DMS114 treated with DMSO at 0.1 percent for 48 hours (cell line): Measurements from ENCODE around the gene TOX4.
A peak's percentile ranks its signal among the peaks of the same experiment; 100 is the strongest.
"Not testable (repeated sequence)": the region's sequence is repeated elsewhere in the genome, so short reads cannot be mapped to it uniquely, and the experiment has no call there.

Experiments used
- DNase-seq: peaks from one replicate; lab custom pipeline; 2025; ENCODE audit not compliant: unreplicated experiment; lab: John Stamatoyannopoulos, UW

Gene TOX4

DNA sequence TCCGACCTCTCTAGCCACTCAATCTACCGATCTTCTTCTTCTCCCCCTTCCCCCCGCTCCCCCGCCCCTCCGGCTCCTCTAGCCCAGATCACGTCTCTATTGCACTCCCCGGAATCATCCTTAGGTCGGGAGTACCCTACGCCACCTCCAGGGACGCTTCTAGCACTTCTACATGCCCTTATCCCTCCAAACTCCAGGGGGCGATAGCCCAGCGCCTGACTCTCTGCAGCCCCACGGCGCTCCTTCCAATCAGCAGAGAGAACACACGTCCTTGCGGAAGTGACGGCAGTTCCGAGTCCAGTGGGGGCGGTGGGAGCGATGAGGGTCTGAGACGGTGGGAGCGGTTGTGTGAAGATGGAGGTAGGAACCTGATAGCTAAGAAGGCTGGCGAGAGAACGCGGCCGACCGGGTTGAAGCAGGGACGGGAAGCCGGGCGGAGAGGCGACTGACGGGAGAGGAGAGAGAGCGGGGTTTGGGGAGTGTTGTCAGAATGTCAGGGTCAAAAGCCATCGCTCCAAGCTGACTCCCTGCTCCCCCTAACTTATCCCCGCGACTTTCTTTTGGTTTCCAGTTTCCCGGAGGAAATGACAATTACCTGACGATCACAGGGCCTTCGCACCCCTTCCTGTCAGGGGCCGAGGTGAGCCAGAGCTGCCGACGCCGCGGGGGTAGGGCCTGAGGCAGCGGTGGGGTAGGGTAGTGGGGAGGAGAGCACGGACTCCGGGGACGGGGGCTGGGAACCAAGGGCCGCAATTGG lies at the start of gene TOX4, which contains the start of gene RAB2B:
TSS of gene TOX4 (plus strand) at position 271 of the 757 bp plus-strand sequence. CDS start at position 355, 84 bp downstream.
TSS of gene RAB2B (minus strand) at position 35 of the 757 bp plus-strand sequence. CDS start 87 bp downstream, outside the sequence.
- peak; percentile 98 for DNase-seq

DNA sequence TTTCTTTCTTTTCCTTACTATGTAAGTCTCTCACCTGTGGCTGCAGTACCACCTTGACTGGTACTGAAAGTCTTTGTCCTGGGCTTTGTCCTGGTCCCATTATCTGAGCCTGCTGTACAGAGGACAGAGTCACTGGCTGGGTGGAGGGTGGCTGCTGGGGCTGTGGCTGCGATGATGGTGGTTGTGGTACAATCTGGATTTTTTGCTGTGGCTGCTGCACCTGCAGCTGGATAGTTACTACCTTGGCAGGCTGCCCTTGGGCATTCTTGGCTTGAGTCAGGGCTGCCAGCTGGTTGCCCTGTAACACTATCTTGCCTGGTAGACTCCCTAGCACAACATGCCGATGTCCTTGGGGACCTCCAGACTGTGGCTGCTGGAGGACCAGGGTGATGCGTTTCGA lies 48.1 kb upstream of the TOX4 start:
- no peak for DNase-seq

GRCh38 chr14:21431126-21431525 lies 45.9 kb upstream of the TOX4 start:
- DNase-seq, result no peak

- DNase-seq, result no peak
These were observed 40.4 kb upstream of the TOX4 start for GRCh38 chr14:21436567-21437062.

DNA sequence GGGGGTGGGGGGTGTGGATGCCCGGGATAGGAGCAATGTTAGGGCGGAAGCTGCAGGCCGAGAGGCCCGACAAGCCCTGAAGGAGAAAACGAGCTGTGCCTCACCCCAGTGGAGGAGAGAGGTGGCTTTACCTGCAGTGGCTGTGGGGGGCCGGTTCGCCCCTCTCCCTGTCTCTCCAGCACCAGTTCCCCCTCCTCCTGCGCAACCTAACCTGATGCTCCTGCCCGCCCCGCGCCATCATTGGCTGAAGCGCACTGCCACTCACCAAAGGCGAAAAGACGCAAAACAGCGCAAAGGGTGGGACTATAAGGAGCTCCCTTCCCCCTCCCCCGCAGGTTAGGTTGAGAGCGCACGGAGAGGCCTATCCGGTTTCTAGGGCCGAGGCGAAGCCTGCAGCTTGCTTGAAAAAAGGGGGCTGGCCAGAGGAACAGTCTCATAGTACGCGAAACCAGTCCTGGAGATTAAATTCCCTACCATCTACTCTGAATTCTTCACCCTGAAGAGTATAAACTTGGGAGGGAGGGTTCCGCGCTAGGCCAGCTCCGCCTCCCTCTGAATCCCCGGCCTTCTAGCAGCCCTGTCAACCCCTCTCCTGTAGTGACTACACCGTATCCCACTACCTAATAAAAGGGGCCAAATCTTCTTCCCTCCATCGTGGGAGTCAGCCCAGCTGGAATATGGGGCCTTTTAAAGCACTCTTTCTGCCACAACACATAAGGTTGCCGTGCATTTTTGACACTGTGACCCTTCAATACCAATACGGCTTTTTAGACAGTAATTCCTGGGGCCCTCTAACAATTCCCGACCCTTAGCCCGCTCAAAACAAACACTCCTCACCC lies 39.7 kb upstream of the TOX4 start:
- DNase-seq, result peak; percentile 90

- no peak for DNase-seq
These were observed 36.1 kb upstream of the TOX4 start for GRCh38 chr14:21440859-21441258.

- not testable (repeated sequence) for DNase-seq
These were observed 34.3 kb upstream of the TOX4 start for GRCh38 chr14:21442657-21443056.

DNA sequence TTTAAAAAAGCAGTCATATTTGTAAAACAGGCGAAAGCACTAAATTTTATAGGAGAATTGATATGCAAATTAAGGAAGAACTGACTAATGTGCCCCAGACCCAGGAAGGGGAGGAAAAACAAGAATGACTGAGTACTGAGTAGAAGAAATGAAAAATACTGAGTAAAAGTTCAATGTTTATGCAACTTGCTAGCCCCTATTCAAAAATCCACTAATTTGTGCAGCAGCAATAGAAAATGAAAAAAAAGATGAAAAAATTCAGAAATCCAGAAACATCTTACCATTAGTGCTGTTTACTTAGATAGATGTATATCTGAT lies 27.1 kb upstream of the TOX4 start:
- no peak for DNase-seq

DNA sequence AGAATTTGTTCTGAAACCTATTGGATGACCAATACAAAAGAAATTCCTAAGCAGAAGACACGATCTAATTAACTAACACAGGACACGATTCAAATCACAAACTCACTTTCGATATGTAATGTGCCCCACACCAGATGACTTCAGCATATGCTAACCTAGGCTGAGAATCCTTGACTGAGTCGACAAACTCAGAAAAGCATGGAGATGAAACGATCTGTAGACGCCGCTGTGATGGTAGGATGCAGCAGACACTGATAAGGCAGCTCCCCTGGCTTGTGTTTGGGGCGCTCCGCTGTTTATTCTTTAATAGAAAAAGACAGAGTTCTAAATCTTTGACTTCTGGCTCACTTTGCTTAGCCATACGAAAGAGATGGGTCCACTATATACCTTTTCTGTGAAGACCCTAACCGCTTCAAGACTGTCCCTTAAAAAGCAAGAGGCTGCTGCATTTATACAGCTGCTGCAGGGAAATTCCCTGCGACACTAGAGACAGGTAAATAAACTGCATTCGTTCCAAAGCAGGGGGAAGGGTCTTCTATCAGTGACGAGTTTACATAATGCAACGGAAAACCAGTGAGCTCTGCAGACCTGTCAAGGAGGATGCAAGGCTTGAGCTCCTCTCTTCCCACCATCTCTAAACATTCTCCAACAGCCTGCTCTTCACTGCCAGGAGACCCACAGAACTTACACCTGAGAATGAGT lies 22.0 kb upstream of the TOX4 start:
- no peak for DNase-seq

- no peak for DNase-seq
These were observed 21.4 kb upstream of the TOX4 start for GRCh38 chr14:21455592-21455911.

DNA sequence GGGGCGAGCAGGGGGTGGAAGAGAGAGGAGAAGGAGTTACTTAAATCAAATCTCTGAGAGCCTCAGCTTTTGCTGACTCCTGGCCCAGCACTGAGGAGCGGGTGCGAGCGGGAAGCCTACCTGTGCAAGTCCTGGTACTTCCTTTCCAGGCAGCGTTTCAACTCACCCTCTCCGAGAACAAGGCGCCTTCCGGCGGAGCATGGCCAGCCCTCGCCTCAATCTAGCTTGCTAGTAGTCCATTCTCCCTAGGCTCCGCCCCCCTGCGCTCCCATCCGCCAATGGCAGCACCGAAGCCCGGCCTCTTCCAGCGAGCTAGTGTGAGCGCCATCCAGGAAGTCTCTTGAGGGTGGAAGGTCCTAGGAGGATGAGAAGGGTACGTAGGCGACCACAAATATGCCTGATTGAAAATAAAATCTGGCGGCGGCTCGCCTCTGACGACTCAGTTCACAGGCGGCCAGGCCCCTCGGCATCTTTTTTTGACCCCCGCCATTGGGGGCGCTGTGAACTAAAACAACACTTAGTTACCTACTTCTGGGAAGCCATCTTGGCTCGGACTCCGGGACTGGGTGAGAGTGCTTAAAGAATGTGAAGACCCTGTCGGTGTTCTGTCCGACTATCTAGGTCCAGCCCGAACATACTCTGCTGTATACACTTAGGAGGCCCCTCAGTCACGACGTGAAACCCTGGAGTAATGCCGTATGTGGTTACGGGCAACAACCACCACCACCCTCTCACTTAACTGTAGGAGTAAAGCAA lies 20.9 kb upstream of the TOX4 start, which contains the start of gene CHD8:
TSS of gene CHD8 (minus strand) at position 212 of the 756 bp plus-strand sequence. CDS start 24,480 bp downstream, outside the sequence.
- DNase-seq, result peak; percentile 98

DNA sequence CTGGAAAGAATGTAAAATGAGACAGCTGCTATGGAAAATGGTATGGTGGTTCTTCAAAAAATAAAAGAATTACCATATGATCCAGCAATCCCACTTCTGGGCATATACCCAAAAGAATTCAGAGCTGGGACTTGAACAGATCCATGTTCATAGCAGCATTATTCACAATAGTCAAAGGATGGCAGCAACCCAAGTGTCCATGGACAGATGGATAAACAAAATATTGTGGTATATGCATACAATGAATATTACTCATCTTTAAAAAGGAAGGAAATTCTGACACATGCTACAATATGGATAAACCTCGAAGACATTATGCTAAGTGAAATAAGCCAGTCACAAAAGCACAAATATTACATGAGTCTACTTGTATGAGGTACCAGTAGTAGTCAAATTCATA lies 9.4 kb upstream of the TOX4 start:
- no peak for DNase-seq

- no peak for DNase-seq
These were observed 1.1 kb upstream of the TOX4 start for GRCh38 chr14:21475767-21476522.

- DNase-seq, result no peak
These were observed 471 bp upstream of the TOX4 start for GRCh38 chr14:21476523-21476924.

DNA sequence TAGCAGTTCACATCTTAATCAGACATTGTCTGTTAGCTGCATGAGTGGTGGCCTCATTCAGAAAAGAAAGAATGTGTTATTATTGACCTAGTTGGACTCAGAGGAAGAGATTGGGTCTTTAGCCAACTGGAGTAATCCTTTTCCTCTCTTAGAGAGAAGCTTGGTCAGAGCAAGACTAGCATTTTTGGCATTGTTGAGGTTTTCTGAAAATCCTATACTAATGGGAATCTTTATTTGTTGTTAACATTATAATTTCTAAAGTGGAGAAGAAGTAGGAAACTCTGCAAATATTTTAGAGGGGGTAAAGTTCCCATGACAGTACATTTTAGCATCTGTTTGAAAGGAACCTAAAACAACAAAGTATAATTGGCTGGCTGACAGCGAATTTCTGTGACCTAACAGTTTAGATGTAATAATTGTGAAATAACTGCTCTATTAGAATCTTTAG lies 9.7 kb downstream of the TOX4 start:
- no peak for DNase-seq

GRCh38 chr14:21494902-21495762 lies 18.1 kb downstream of the TOX4 start:
- no peak for DNase-seq

DNA sequence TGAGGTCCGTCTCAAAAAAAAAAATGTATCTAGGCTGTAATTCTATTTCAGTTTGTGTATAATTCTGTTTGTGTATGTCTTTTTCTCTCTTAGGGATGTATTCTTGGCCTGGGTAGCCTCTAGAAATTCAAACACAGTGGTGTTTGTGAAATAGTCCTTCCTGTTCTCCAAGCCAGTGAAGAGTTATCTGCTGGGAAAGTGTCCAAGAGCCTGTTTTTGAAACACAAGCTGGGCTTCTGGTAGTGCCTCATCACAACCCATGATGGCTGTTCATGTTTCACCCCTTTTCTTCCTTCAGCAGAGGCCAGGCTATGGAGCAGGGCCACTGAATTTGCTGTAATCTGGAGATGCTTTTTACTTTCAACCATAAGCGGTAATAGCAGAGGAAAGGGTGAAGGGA lies 19.5 kb downstream of the TOX4 start:
- DNase-seq, result no peak

GRCh38 chr14:21498540-21499526 lies 21.8 kb downstream of the TOX4 start:
- DNase-seq, result peak; percentile 40
